MM.1S (cell line): ENCODE data around the gene EXD2.
A peak's percentile ranks its signal among the peaks of the same experiment; 100 is the strongest.

Experiments used
- DNase-seq: peaks from one replicate; pipeline ENCODE4 v3.0.0-alpha.2; 2015
- H2AFZ ChIP-seq: fragments of 300-600 bp; sonication (generic); 2 replicates; pipeline ENCODE4 v1.6.0; 2016; ENCODE audit warnings: antibody characterized with exemption, low read length
- H3F3A ChIP-seq: fragments of 300-600 bp; sonication (generic); 2 replicates; pipeline ENCODE4 v1.6.1; 2016; ENCODE audit warnings: mild to moderate bottlenecking, antibody characterized with exemption, low read length, moderate library complexity, mixed read lengths; ENCODE audit not compliant: insufficient read depth
- H3K27ac ChIP-seq: fragments of 300-600 bp; sonication (generic); 2 replicates; pipeline ENCODE4 v1.5.1; 2016; ENCODE audit warnings: mild to moderate bottlenecking, low read length
- H3K27me3 ChIP-seq: fragments of 300-600 bp; sonication (generic); replicated peaks from 2 replicates; pipeline ENCODE4 v1.6.0; 2016; ENCODE audit warnings: low read length; ENCODE audit not compliant: insufficient read depth
- H3K36me3 ChIP-seq: fragments of 300-600 bp; sonication (generic); replicated peaks from 2 replicates; pipeline ENCODE4 v1.6.1; 2016; ENCODE audit warnings: mild to moderate bottlenecking, low read length, mixed read lengths; ENCODE audit not compliant: insufficient read depth
- H3K4me1 ChIP-seq: fragments of 300-600 bp; sonication (generic); 2 replicates; pipeline ENCODE4 v1.6.1; 2016; ENCODE audit warnings: low read length, mixed read lengths
- H3K4me2 ChIP-seq: fragments of 300-600 bp; sonication (generic); 2 replicates; pipeline ENCODE4 v1.6.0; 2016; ENCODE audit warnings: low read depth, low read length
- H3K4me3 ChIP-seq: fragments of 300-600 bp; sonication (generic); 2 replicates; pipeline ENCODE4 v1.5.1; 2016; ENCODE audit warnings: low read length, mixed read lengths
- H3K79me2 ChIP-seq: fragments of 300-600 bp; sonication (generic); 2 replicates; pipeline ENCODE4 v1.6.1; 2016; ENCODE audit warnings: mixed run types, low read length, mixed read lengths
- H3K9ac ChIP-seq: fragments of 300-600 bp; sonication (generic); 2 replicates; pipeline ENCODE4 v1.6.1; 2016; ENCODE audit warnings: low read length, mixed read lengths
- H3K9me2 ChIP-seq: fragments of 300-600 bp; sonication (generic); replicated peaks from 2 replicates; pipeline ENCODE4 v1.6.1; 2016; ENCODE audit warnings: mild to moderate bottlenecking, low read length, mixed read lengths; ENCODE audit not compliant: insufficient read depth
- H3K9me3 ChIP-seq: fragments of 300-600 bp; sonication (generic); replicated peaks from 2 replicates; pipeline ENCODE4 v1.6.1; 2016; ENCODE audit warnings: mild to moderate bottlenecking, low read length, mixed read lengths; ENCODE audit not compliant: insufficient read depth
- H4K20me1 ChIP-seq: fragments of 300-600 bp; sonication (generic); 2 replicates; pipeline ENCODE4 v1.6.1; 2016; ENCODE audit warnings: mild to moderate bottlenecking, low read length, moderate library complexity, mixed read lengths; ENCODE audit not compliant: insufficient read depth
- EZH2 ChIP-seq: fragments of 300-600 bp; sonication (generic); optimal IDR thresholded peaks from 2 replicates; pipeline ENCODE3; 2017; ENCODE audit warnings: low read depth, mild to moderate bottlenecking, antibody characterized with exemption, low read length, mixed read lengths
- EZH2phosphoT487 ChIP-seq: fragments of 300-600 bp; sonication (generic); IDR thresholded peaks from 2 replicates; pipeline ENCODE4 v1.6.1; 2018; ENCODE audit warnings: antibody characterized with exemption, low read length
- TF ChIP-seq, protein P1 (sequence below): fragments of 300-600 bp; sonication (generic); IDR thresholded peaks from 2 replicates; pipeline ENCODE4 v1.5.1; 2016; ENCODE audit warnings: antibody characterized with exemption, low read length, mixed read lengths

Gene EXD2

DNA sequence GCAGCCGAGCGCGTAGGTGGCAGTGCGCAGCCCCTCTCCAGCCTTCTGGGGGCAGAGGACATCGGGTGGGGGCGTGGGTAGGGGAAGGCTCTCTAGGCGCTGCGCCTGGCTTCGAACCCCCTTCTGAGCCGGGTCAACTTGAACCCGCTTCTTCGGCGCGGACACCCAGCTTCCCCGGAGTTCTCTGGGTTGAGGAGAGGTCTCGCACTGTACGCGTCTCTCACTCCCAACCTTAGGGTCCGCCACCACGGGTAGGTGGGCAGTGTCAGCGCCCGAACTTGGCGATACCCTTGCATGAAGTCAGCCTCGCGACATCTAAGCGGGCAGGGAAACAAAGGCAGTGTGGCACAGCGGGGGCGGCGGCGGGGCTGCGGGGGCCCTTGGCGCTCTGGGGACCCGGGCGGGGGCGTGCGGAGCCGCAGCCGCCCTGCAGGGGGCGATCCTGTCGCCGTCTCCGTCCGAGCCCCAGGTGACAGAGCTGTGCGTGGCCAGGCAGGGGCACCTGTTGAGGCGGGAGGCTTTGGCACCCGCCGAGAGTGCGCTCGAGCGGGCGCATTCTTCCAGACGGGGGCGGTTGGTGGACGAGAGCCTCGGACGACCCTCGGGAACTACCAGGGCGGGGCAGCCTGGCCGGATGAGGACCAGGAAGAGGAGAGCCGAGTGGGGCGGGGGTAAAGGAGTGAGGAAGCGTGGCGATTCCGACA is 69.7 kb downstream of the EXD2 start:
- H3K9me2 ChIP-seq = no peaks in the 10 kb centered on the region

DNA sequence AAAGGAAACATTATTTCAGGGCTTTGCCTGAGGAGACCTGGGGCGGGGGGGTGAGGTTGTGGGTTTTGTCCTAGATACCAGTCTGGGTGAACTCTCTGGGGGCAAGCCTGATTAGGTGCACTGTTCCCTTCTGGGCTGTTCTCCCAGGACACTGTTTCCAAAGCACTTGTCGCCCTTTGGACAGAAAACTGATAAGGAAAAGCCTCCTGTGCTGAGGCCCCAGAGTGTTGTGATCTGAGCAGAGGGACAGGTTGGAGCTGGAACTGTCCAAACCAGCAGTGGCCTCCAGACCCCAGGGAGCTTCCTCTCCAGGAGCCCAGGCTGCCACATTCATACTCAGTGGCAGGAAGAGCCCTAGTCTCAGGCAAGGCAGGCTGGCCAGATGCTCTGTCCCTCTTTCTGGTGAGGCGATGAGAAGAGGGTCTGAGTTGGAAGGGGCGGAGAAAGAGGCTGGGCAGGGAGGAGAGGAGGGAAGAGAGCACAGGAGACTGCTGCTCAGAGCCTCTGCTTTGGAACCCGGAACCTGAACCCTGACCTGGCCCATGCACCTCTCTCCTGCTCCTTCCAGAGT is 70.5 kb downstream of the EXD2 start:
- H2AFZ ChIP-seq = no peak overlapping the region
- no peaks in the 10 kb centered on the region for H4K20me1 ChIP-seq
- no peak overlapping the region for H3K4me2 ChIP-seq
- H3K27ac ChIP-seq = no peak overlapping the region
- no peaks in the 10 kb centered on the region for H3K36me3 ChIP-seq
- no peak overlapping the region for H3K9ac ChIP-seq
- no peaks in the 10 kb centered on the region for H3K9me2 ChIP-seq
- H3K27me3 ChIP-seq = no peaks in the 10 kb centered on the region
- no peaks in the 10 kb centered on the region for H3K4me1 ChIP-seq
- TF ChIP-seq EZH2 = no peak
- TF ChIP-seq, protein P1, sequence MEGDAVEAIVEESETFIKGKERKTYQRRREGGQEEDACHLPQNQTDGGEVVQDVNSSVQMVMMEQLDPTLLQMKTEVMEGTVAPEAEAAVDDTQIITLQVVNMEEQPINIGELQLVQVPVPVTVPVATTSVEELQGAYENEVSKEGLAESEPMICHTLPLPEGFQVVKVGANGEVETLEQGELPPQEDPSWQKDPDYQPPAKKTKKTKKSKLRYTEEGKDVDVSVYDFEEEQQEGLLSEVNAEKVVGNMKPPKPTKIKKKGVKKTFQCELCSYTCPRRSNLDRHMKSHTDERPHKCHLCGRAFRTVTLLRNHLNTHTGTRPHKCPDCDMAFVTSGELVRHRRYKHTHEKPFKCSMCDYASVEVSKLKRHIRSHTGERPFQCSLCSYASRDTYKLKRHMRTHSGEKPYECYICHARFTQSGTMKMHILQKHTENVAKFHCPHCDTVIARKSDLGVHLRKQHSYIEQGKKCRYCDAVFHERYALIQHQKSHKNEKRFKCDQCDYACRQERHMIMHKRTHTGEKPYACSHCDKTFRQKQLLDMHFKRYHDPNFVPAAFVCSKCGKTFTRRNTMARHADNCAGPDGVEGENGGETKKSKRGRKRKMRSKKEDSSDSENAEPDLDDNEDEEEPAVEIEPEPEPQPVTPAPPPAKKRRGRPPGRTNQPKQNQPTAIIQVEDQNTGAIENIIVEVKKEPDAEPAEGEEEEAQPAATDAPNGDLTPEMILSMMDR = no peak
- TF ChIP-seq EZH2phosphoT487 = no peak
- H3K9me3 ChIP-seq = no peaks in the 10 kb centered on the region
- no peak for DNase-seq
- no peaks in the 10 kb centered on the region for H3K79me2 ChIP-seq
- H3K4me3 ChIP-seq = no peak overlapping the region
- H3F3A ChIP-seq = no peaks in the 10 kb centered on the region

More for the DNA sequence above, 69.7 kb downstream of the EXD2 start:
- peak; percentile 25 for DNase-seq
- Histone ChIP-seq H3K27ac (no peak overlapping the region), H3K4me3 (peak overlapping the region; percentile 52), H3F3A (no peaks in the 10 kb centered on the region), H3K36me3 (no peaks in the 10 kb centered on the region), H3K4me2 (peak overlapping the region; percentile 77), H3K4me1 (no peaks in the 10 kb centered on the region), H4K20me1 (no peaks in the 10 kb centered on the region), H3K27me3 (no peaks in the 10 kb centered on the region), H3K9ac (no peak overlapping the region), H3K79me2 (no peaks in the 10 kb centered on the region), H2AFZ (0 out of 2 replicates have a peak overlapping the region, but pooled peaks have one; percentile 45), H3K9me3 (no peaks in the 10 kb centered on the region)
- TF ChIP-seq EZH2phosphoT487 (no peak), EZH2 (no peak)
- TF ChIP-seq, protein P1 = peak; percentile 51

DNA sequence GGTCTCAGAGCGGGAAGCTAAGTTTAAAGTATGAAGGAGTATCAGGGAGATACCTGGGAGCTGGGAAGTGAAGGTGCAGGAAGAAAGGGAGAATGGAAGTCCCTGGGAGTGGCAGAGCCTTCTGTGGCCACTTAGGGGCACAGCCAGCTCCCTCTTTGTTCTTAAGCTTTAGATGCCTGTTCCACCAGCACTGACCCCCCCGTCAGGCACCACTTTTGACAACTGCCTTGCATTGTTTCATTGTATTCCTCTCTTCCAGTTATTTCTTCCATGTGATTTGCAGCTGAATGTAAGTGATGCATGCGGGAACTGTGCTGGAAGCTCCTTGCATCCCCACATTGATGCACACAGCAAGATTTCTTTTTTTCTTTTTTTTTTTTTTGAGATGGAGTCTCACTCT is 71.2 kb downstream of the EXD2 start:
- no peak overlapping the region for H2AFZ ChIP-seq
- H3K4me1 ChIP-seq = no peaks in the 10 kb centered on the region
- H3K9me3 ChIP-seq = no peaks in the 10 kb centered on the region
- H3F3A ChIP-seq = no peaks in the 10 kb centered on the region
- no peak overlapping the region for H3K9ac ChIP-seq
- H3K79me2 ChIP-seq = no peaks in the 10 kb centered on the region
- no peaks in the 10 kb centered on the region for H3K36me3 ChIP-seq
- no peak for TF ChIP-seq EZH2
- TF ChIP-seq, protein P1 = no peak
- TF ChIP-seq EZH2phosphoT487 = no peak
- no peaks in the 10 kb centered on the region for H3K9me2 ChIP-seq
- no peak overlapping the region for H3K4me2 ChIP-seq
- H3K27ac ChIP-seq = no peak overlapping the region
- no peak for DNase-seq
- no peak overlapping the region for H3K4me3 ChIP-seq
- H4K20me1 ChIP-seq = no peaks in the 10 kb centered on the region
- H3K27me3 ChIP-seq = no peaks in the 10 kb centered on the region
